Measurements from ENCODE around the gene F9.
"Not testable (repeated sequence)": the region's sequence is repeated elsewhere in the genome, so short reads cannot be mapped to it uniquely, and the experiment has no call there.

Gene F9

GRCh38 chrX:139530550-139530949 lies at the start of gene F9:
F9 (plus strand) TSS chrX:139530739; CDS start chrX:139530765, 26 bp downstream.
- Histone ChIP-seq H3K9me3 (ENCODE audit: control insufficient read depth, low read length) (no peaks in the 10 kb centered on the region), H3K4me3 (ENCODE audit: low read length) (no peak within 1 kb of the TSS), H3K27me3 (ENCODE audit: control insufficient read depth, insufficient read depth, low read length) (no peaks in the 10 kb centered on the region), H3K4me1 (ENCODE audit: control insufficient read depth, insufficient read depth, low read length) (no peaks in the 10 kb centered on the region), H3K9ac (ENCODE audit: low read length) (no peak within 1 kb of the TSS), H3K36me3 (ENCODE audit: control insufficient read depth, insufficient read depth, low read length) (no peaks in the 10 kb centered on the region)

- no peaks in the 10 kb centered on the region for H3K9me3 ChIP-seq (ENCODE audit: control insufficient read depth, low read length)
These were observed 46.8 kb upstream of the F9 start for GRCh38 chrX:139483699-139484098.

DNA sequence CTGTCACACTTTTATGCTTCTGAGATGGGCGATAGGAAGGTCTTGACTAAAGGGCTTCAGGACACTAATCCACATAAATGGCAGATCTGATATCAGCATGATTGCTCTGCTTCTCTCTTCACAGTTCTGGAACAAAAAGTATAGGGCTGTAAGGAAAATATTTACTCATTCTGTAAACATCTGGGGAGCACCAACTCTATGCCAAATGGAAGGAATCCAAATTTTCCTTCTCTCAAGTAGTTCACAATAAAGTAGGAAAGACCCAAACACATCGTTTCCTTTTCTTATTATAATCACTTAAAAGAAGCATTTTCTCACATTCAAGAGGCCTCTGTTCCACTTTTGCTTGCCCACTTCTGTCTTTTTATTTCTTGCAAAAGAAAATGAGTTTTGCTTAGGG lies 45.9 kb upstream of the F9 start:
- H3K9me3 ChIP-seq (ENCODE audit: control insufficient read depth, low read length): no peaks in the 10 kb centered on the region
- H3K27me3 ChIP-seq (ENCODE audit: control insufficient read depth, insufficient read depth, low read length): no peaks in the 10 kb centered on the region
- no peaks in the 10 kb centered on the region for H3K4me1 ChIP-seq (ENCODE audit: control insufficient read depth, insufficient read depth, low read length)
- H3K36me3 ChIP-seq (ENCODE audit: control insufficient read depth, insufficient read depth, low read length): no peaks in the 10 kb centered on the region
- H3K4me3 ChIP-seq (ENCODE audit: low read length): no peak overlapping the region
- no peak overlapping the region for H3K9ac ChIP-seq (ENCODE audit: low read length)

More at GRCh38 chrX:139483699-139484098, 46.8 kb upstream of the F9 start:
- Histone ChIP-seq H3K36me3 (ENCODE audit: control insufficient read depth, insufficient read depth, low read length) (no peaks in the 10 kb centered on the region), H3K4me1 (ENCODE audit: control insufficient read depth, insufficient read depth, low read length) (no peaks in the 10 kb centered on the region), H3K4me3 (ENCODE audit: low read length) (no peak overlapping the region), H3K9ac (ENCODE audit: low read length) (no peak overlapping the region), H3K27me3 (ENCODE audit: control insufficient read depth, insufficient read depth, low read length) (no peaks in the 10 kb centered on the region)

- Histone ChIP-seq H3K4me3 (ENCODE audit: low read length) (no peak overlapping the region), H3K4me1 (ENCODE audit: control insufficient read depth, insufficient read depth, low read length) (no peaks in the 10 kb centered on the region), H3K9me3 (ENCODE audit: control insufficient read depth, low read length) (no peaks in the 10 kb centered on the region), H3K27me3 (ENCODE audit: control insufficient read depth, insufficient read depth, low read length) (no peaks in the 10 kb centered on the region), H3K36me3 (ENCODE audit: control insufficient read depth, insufficient read depth, low read length) (no peaks in the 10 kb centered on the region), H3K9ac (ENCODE audit: low read length) (no peak overlapping the region)
These were observed 35.2 kb upstream of the F9 start for GRCh38 chrX:139495324-139495723.

DNA sequence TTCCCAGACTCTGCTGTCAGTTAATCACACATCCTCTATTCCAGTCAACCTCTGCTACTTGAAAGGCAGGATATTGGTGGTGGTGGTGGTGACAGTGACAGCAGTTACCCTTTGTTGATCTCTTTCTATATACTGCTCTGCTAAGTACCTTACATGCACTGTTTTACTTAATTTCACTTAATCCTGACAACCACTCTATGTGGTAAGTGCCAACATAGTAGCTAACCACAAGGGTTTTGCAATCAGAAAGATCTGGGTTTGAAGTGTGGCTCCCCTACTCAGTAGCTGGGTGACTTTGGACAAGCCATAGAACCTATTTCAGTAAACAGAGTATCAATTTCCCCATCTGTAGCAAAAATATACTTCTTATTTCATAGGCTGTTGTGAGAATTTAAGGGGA lies 24.2 kb upstream of the F9 start:
- H3K27me3 ChIP-seq (ENCODE audit: control insufficient read depth, insufficient read depth, low read length): no peaks in the 10 kb centered on the region
- H3K4me3 ChIP-seq (ENCODE audit: low read length): no peak overlapping the region
- no peaks in the 10 kb centered on the region for H3K9me3 ChIP-seq (ENCODE audit: control insufficient read depth, low read length)
- no peaks in the 10 kb centered on the region for H3K4me1 ChIP-seq (ENCODE audit: control insufficient read depth, insufficient read depth, low read length)
- H3K36me3 ChIP-seq (ENCODE audit: control insufficient read depth, insufficient read depth, low read length): no peaks in the 10 kb centered on the region
- H3K9ac ChIP-seq (ENCODE audit: low read length): no peak overlapping the region

DNA sequence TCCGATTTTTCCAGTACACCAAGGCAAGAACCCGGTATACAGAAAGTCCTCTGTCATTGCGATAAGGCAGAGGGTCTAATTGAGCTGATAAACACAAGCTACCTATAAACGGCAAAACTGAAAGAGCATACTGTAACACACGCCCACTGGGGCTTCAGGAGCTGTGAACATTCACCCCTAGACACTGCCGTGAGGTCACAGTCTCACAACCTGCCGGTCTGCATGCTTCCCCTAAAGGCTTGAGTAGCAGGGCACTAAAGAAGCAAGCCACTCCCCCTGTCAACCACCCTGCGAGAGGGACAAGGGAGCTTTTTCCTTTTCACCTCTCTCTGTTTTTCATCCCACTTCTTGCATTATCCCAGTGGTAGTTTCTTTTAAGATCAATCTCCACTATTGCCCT lies 22.4 kb upstream of the F9 start:
- Histone ChIP-seq H3K4me1 (ENCODE audit: control insufficient read depth, insufficient read depth, low read length) (no peaks in the 10 kb centered on the region), H3K9me3 (ENCODE audit: control insufficient read depth, low read length) (no peaks in the 10 kb centered on the region), H3K36me3 (ENCODE audit: control insufficient read depth, insufficient read depth, low read length) (no peaks in the 10 kb centered on the region), H3K4me3 (ENCODE audit: low read length) (no peak overlapping the region), H3K9ac (ENCODE audit: low read length) (no peak overlapping the region), H3K27me3 (ENCODE audit: control insufficient read depth, insufficient read depth, low read length) (no peaks in the 10 kb centered on the region)

GRCh38 chrX:139518475-139518874 lies 12.1 kb upstream of the F9 start:
- H3K4me3 ChIP-seq (ENCODE audit: low read length): no peak overlapping the region
- no peaks in the 10 kb centered on the region for H3K9me3 ChIP-seq (ENCODE audit: control insufficient read depth, low read length)
- no peaks in the 10 kb centered on the region for H3K27me3 ChIP-seq (ENCODE audit: control insufficient read depth, insufficient read depth, low read length)
- no peaks in the 10 kb centered on the region for H3K36me3 ChIP-seq (ENCODE audit: control insufficient read depth, insufficient read depth, low read length)
- H3K9ac ChIP-seq (ENCODE audit: low read length): no peak overlapping the region
- no peaks in the 10 kb centered on the region for H3K4me1 ChIP-seq (ENCODE audit: control insufficient read depth, insufficient read depth, low read length)

- H3K9ac ChIP-seq (ENCODE audit: low read length); H3K9me3 ChIP-seq (ENCODE audit: control insufficient read depth, low read length); H3K4me1 ChIP-seq (ENCODE audit: control insufficient read depth, insufficient read depth, low read length); H3K4me3 ChIP-seq (ENCODE audit: low read length); H3K36me3 ChIP-seq (ENCODE audit: control insufficient read depth, insufficient read depth, low read length); H3K27me3 ChIP-seq (ENCODE audit: control insufficient read depth, insufficient read depth, low read length): not testable (repeated sequence)
These were observed 1.7 kb upstream of the F9 start for GRCh38 chrX:139528829-139529228.

DNA sequence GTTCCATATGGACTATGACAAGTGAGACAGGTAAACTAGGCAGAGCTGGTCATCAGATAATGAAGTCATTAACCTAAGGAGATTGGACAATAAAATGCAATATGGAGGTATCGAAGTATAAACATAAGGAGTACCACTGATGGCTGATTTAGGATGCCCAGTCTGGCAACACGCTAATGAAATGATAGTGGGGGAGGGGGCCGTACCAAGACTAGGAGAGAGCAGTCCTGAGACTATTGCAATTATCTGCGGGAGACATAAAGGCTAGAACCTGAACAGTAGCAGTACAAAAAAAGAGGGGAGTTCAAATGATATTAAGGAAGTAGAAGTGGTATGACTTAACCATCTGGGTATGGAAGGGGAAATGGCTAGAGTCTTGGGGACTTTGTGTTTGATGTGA lies 2.3 kb downstream of the F9 start:
- H3K9ac ChIP-seq (ENCODE audit: low read length): no peak overlapping the region

DNA sequence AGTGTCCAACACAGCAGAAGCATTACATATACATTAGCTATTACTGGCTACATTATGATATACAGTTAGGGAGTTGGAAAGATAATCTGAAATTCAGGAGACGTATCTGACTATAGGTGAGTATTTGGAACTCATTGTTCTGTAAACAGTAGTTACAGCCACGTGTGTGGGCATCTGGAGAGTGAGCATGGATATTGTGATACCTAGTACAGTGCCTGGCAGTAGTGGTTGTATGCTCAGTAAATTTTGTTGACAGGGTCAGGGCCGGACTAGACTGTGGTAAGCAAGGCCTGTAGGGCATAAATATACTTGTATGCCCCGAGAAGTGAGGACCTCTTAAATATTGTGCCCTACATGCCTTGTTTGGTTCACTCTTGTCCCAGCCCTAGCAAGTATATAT lies 2.9 kb downstream of the F9 start:
- Histone ChIP-seq H3K9me3 (ENCODE audit: control insufficient read depth, low read length) (no peaks in the 10 kb centered on the region), H3K4me1 (ENCODE audit: control insufficient read depth, insufficient read depth, low read length) (no peaks in the 10 kb centered on the region)

More for the DNA sequence above, 2.3 kb downstream of the F9 start:
- Histone ChIP-seq H3K27me3 (ENCODE audit: control insufficient read depth, insufficient read depth, low read length) (no peaks in the 10 kb centered on the region), H3K36me3 (ENCODE audit: control insufficient read depth, insufficient read depth, low read length) (no peaks in the 10 kb centered on the region), H3K4me1 (ENCODE audit: control insufficient read depth, insufficient read depth, low read length) (no peaks in the 10 kb centered on the region), H3K9me3 (ENCODE audit: control insufficient read depth, low read length) (no peaks in the 10 kb centered on the region), H3K4me3 (ENCODE audit: low read length) (no peak overlapping the region)

DNA sequence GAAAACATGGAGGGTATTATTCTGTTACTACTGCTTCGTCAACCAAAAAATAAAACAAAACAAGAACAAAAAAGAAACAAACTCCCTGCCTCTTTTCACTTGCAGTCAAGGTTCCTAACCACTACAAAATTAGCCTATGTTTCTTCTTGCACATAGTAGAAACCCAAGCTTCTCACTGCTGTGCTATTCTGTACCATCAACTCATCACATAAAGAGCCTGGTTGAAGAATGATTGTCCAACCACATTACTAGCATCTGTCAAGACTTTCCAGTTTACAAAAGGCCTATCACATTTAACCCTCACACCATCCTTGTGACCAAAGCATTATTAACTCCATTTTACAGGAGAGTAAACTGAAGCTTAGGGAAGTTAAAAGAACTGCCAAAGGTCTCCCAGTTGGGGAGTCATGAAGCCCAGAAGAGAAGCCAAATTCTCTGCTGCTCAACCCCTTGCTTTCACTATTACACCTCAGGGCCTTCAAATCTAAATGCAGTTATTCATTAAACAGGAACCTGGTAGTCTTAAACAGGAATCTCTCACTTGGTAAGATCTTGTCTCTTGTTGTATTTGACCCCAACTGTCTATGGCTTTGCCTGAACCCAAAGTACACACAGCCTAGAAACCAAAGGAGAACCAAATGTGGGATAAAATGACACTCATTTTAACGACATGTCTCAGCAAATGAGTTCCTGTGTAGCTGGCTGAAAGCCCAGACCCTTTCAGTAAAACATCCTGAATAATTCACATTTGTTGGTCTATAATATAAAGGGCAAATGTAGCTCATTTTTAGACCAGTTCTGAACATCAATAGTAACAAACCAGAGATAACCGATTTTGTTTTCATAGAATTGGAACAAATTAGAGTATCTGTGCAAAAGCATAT lies 8.6 kb downstream of the F9 start:
- no peaks in the 10 kb centered on the region for H3K27me3 ChIP-seq (ENCODE audit: control insufficient read depth, insufficient read depth, low read length)
- H3K4me1 ChIP-seq (ENCODE audit: control insufficient read depth, insufficient read depth, low read length): no peaks in the 10 kb centered on the region
- H3K9ac ChIP-seq (ENCODE audit: low read length): no peak overlapping the region
- H3K9me3 ChIP-seq (ENCODE audit: control insufficient read depth, low read length): no peaks in the 10 kb centered on the region
- no peak overlapping the region for H3K4me3 ChIP-seq (ENCODE audit: low read length)
- H3K36me3 ChIP-seq (ENCODE audit: control insufficient read depth, insufficient read depth, low read length): no peaks in the 10 kb centered on the region

More for the DNA sequence above, 2.9 kb downstream of the F9 start:
- no peaks in the 10 kb centered on the region for H3K27me3 ChIP-seq (ENCODE audit: control insufficient read depth, insufficient read depth, low read length)
- H3K9ac ChIP-seq (ENCODE audit: low read length): no peak overlapping the region
- H3K4me3 ChIP-seq (ENCODE audit: low read length): no peak overlapping the region
- H3K36me3 ChIP-seq (ENCODE audit: control insufficient read depth, insufficient read depth, low read length): no peaks in the 10 kb centered on the region

- Histone ChIP-seq H3K4me1 (ENCODE audit: control insufficient read depth, insufficient read depth, low read length) (no peaks in the 10 kb centered on the region), H3K9me3 (ENCODE audit: control insufficient read depth, low read length) (no peaks in the 10 kb centered on the region), H3K4me3 (ENCODE audit: low read length) (no peak overlapping the region), H3K27me3 (ENCODE audit: control insufficient read depth, insufficient read depth, low read length) (no peaks in the 10 kb centered on the region), H3K9ac (ENCODE audit: low read length) (no peak overlapping the region), H3K36me3 (ENCODE audit: control insufficient read depth, insufficient read depth, low read length) (no peaks in the 10 kb centered on the region)
These were observed 12.1 kb downstream of the F9 start for GRCh38 chrX:139542652-139543051.

All from mucosa of stomach (tissue), 1 donor.